Astrocyte of the hippocampus (primary cell): Measurements from ENCODE around the gene RABAC1.
A peak's percentile ranks its signal among the peaks of the same experiment; 100 is the strongest.
"Not testable (repeated sequence)": the region's sequence is repeated elsewhere in the genome, so short reads cannot be mapped to it uniquely, and the experiment has no call there.

ENCODE experiments used
- DNase-seq: peaks from one replicate; pipeline ENCODE4 v3.0.0; 2011; ENCODE audit warnings: low read depth, low spot score

RABAC1 gene

GRCh38 chr19:41959056-41960053 is at the start of gene RABAC1:
RABAC1 (minus strand) TSS chr19:41959321; CDS start chr19:41959292, 29 bp downstream.
- peak; percentile 96 for DNase-seq

- DNase-seq: no peak
Measured at GRCh38 chr19:42006569-42006968, 47.4 kb upstream of the RABAC1 start.

GRCh38 chr19:42005504-42005903 is 46.4 kb upstream of the RABAC1 start:
- DNase-seq: no peak

- DNase-seq: no peak
Measured at GRCh38 chr19:42003506-42004294, 44.6 kb upstream of the RABAC1 start.

- no peak for DNase-seq
Measured at GRCh38 chr19:41999878-42000208, 40.7 kb upstream of the RABAC1 start.

GRCh38 chr19:41999071-41999877 is 40.2 kb upstream of the RABAC1 start:
- DNase-seq: no peak

GRCh38 chr19:41998246-41999020 is 39.3 kb upstream of the RABAC1 start:
- DNase-seq: peak; percentile 80

- no peak for DNase-seq
Measured at GRCh38 chr19:41997851-41998229, 38.7 kb upstream of the RABAC1 start.

GRCh38 chr19:41997121-41997850 is 38.2 kb upstream of the RABAC1 start:
- peak; percentile 83 for DNase-seq

GRCh38 chr19:41995959-41996797 is 37.1 kb upstream of the RABAC1 start:
- DNase-seq: no peak

- no peak for DNase-seq
Measured at GRCh38 chr19:41994994-41995958, 36.2 kb upstream of the RABAC1 start.

- no peak for DNase-seq
Measured at GRCh38 chr19:41994521-41994971, 35.4 kb upstream of the RABAC1 start.

- peak; percentile 80 for DNase-seq
Measured at GRCh38 chr19:41993612-41994483, 34.7 kb upstream of the RABAC1 start, which contains the start of gene ATP1A3. ATP1A3 (minus strand) TSS chr19:41994230; CDS start chr19:41994076, 154 bp downstream.

GRCh38 chr19:41991925-41992569 is 32.9 kb upstream of the RABAC1 start:
- DNase-seq: not testable (repeated sequence)

GRCh38 chr19:41991025-41991424 is 31.9 kb upstream of the RABAC1 start:
- no peak for DNase-seq

GRCh38 chr19:41990615-41991014 is 31.5 kb upstream of the RABAC1 start:
- no peak for DNase-seq
